ENCODE data around the gene BHLHA15.

The BHLHA15 gene

DNA sequence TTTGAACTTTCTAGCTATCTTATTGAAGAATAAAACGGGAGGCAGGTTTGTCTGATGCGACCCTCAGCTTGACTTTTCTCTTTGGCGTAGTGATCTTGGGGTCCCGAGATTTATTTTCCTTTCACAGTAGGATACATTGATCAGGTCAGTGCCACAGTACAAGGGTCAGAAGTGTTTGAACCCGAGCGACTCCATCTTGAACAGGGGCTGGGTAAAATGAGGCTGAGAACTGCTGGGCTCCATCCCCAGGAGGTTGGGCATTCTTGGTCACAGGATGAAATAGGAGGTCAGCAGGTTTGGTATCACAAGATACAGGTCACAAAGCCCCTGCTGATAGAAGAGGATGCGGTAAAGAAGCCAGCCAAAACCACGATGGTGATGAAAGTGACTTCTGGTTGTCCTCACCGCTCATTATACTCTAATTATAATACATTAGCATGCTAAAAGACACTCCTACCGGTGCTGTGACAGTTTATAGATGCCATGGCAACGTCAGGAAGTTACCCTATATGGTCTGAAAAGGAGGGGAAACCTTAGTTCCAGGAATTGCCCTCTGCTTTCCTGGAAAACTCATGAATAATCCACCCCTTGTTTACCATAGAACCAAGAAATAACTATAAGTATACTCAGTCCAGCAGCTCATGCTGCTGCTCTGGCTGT lies 43.8 kb downstream of the BHLHA15 start:
- no peak overlapping the region for H3K4me3 ChIP-seq (replicated peaks; ENCODE audit: low read depth, low read length)
- TF ChIP-seq, protein P1, sequence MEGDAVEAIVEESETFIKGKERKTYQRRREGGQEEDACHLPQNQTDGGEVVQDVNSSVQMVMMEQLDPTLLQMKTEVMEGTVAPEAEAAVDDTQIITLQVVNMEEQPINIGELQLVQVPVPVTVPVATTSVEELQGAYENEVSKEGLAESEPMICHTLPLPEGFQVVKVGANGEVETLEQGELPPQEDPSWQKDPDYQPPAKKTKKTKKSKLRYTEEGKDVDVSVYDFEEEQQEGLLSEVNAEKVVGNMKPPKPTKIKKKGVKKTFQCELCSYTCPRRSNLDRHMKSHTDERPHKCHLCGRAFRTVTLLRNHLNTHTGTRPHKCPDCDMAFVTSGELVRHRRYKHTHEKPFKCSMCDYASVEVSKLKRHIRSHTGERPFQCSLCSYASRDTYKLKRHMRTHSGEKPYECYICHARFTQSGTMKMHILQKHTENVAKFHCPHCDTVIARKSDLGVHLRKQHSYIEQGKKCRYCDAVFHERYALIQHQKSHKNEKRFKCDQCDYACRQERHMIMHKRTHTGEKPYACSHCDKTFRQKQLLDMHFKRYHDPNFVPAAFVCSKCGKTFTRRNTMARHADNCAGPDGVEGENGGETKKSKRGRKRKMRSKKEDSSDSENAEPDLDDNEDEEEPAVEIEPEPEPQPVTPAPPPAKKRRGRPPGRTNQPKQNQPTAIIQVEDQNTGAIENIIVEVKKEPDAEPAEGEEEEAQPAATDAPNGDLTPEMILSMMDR (IDR thresholded peaks at IDR 0.05; ENCODE audit: low read depth, low read length, missing control alignments), result no peak
- DNase-seq (ENCODE audit: extremely low read depth, low read depth), result no peak

DNA sequence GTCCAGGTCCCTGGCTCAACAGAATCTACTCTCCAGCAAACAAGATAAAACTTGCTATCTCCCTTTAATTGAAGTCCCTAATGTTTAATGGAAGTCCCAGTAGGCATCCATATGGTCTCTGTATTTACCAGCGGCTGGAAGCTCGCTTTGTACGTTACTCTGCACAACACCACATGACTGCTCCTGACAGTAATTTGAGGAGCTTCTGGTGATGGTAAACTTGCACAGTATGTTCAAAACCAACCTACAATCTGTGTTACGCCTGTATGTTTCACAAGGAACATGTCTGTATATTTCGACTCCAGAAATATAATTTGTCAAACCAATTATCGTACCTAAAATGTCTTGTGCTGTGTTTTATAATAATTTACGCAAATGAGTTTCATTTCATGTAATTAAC lies 45.2 kb downstream of the BHLHA15 start:
- DNase-seq (ENCODE audit: extremely low read depth, low read depth), result no peak
- TF ChIP-seq, protein P1 (IDR thresholded peaks at IDR 0.05; ENCODE audit: low read depth, low read length, missing control alignments), result no peak
- H3K4me3 ChIP-seq (replicated peaks; ENCODE audit: low read depth, low read length), result no peak overlapping the region

DNA sequence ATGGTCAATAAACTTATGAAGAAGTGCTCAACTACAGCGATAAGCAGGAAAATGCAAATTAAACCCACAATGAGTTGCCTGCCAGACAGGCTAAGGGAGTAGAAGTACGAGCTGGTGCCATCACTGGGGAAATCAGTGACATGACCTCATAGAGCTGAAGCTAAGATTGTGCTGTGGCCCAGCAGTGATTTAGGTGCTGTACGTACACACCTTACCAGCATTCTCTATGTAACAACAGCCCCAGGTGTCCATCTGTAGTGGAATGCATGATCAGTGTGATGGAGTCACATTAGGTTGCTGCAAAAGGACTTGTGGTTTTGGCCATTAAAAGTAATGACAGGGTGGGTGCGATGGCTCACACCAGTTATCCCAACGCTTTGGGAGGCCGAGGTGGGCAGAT lies 46.5 kb downstream of the BHLHA15 start:
- no peak overlapping the region for H3K4me3 ChIP-seq (replicated peaks; ENCODE audit: low read depth, low read length)
- TF ChIP-seq, protein P1 (IDR thresholded peaks at IDR 0.05; ENCODE audit: low read depth, low read length, missing control alignments), result no peak
- no peak for DNase-seq (ENCODE audit: extremely low read depth, low read depth)

Measured in HFF-Myc (cell line).